ENCODE results near the gene TP53AIP1. TPM values are rescaled to one million over a fixed set of nuclear protein-coding genes. Genes with fewer than 3 reads are reported as not detected.

Gene TP53AIP1
- total and polyA plus RNA-seq, 9 of the 15 experiments (the other 6 are each of a cell fraction or from before 2014, with no cell fraction given), result not detected

DNA sequence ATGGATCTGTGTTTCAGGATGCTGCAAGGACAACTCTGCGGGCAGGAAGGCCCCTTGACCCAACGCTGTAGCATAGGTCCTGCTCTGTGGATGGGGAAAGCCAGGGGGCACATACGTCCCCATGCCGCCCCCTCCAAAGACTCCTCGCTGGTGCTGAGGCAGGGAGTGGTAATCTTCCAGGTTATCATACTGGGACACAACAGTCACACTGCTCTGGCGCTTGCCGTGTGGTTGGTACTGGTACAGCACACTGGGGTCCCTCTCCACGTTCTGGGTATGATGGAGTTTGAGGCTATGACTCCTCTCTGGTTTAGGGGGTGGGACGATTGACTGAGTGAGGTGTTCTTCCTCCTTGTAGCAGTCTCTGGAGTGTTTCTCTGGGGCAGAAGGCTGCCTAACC is 26.2 kb upstream of the TP53AIP1 start:
- Histone ChIP-seq H3K27ac (ENCODE audit: extremely low read depth, low read depth, low read length) (no peak overlapping the region), H4K20me1 (replicated peaks; ENCODE audit: control insufficient read depth, insufficient read depth, low read length) (no peaks in the 10 kb centered on the region), H3K9me1 (ENCODE audit: control insufficient read depth, insufficient read depth, low read length) (no peaks in the 10 kb centered on the region), H3K4me2 (ENCODE audit: insufficient read depth, low read length) (no peak overlapping the region), H3K79me2 (ENCODE audit: control insufficient read depth, insufficient read depth, low read length) (no peaks in the 10 kb centered on the region), H3K4me3 (no peak overlapping the region), H3K9me3 (replicated peaks; ENCODE audit: control insufficient read depth, insufficient read depth, low read depth, low read length) (no peaks in the 10 kb centered on the region), H3K36me3 (ENCODE audit: control insufficient read depth, insufficient read depth, low read length) (no peaks in the 10 kb centered on the region), H3K4me1 (replicated peaks in 1 of 2; ENCODE audit: control insufficient read depth in 2 of 2, insufficient read depth in 2 of 2, low read length in 2 of 2) (no peaks in the 10 kb centered on the region), H3K9ac (ENCODE audit: insufficient read depth in 1 of 2, low read depth in 2 of 2, low read length in 2 of 2) (no peak overlapping the region), H3K27me3 (ENCODE audit: control insufficient read depth in 2 of 2, insufficient read depth in 2 of 2, low read length in 2 of 2) (no peaks in the 10 kb centered on the region), H2AFZ (ENCODE audit: low read depth, low read length) (no peak overlapping the region)
- FAIRE-seq, result no peak
- ChIA-PET POLR2A (no interaction called here), CTCF (ENCODE audit: low intra/inter-chr PET ratio) (no interaction called here)
- in situ Hi-C loops (cut with MboI) (no loop called here), intact Hi-C loops (cut with micrococcal nuclease) (no loop called here)
- WGBS (ENCODE audit: insufficient coverage, low coverage, missing lambda C conversion rate), result 0% methylated on average over 9 of the region's 9 CpGs
- ATAC-seq, result peak; percentile 33; the same call in 2 of the 3 replicates
- DNase-seq (ENCODE audit: extremely low read depth in 1 of 4, low spot score in 3 of 4), result no peak
- TF ChIP-seq GABPB2 (CRISPR knock-in tag; conservative IDR thresholded peaks at IDR 0.05), result no peak
- BruUV-seq (replicated peaks), result no TSS peak

DNA sequence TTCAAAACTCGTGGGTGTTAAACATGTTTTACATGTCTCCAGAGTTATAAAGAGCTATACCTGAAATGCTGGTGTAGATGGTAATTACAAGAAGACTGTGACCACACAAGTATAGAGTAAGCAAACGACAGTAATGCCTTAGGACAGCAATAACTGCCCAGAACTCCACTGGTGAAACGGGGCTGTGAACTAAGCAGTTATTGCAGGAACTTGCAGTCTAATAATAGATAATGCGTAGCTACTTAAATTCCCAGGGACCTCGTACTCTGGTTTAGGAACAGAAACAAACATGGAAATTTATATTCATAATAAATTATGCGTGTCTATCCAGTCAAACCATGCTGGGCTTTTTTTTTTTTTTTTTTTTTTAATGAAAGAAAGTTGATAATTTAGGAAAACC is 24.9 kb upstream of the TP53AIP1 start:
- Histone ChIP-seq H4K20me1 (replicated peaks; ENCODE audit: control insufficient read depth, insufficient read depth, low read length) (no peaks in the 10 kb centered on the region), H3K4me1 (replicated peaks in 1 of 2; ENCODE audit: control insufficient read depth in 2 of 2, insufficient read depth in 2 of 2, low read length in 2 of 2) (no peaks in the 10 kb centered on the region), H3K36me3 (ENCODE audit: control insufficient read depth, insufficient read depth, low read length) (no peaks in the 10 kb centered on the region), H3K27me3 (ENCODE audit: control insufficient read depth in 2 of 2, insufficient read depth in 2 of 2, low read length in 2 of 2) (no peaks in the 10 kb centered on the region), H3K4me2 (ENCODE audit: insufficient read depth, low read length) (no peak overlapping the region), H3K79me2 (ENCODE audit: control insufficient read depth, insufficient read depth, low read length) (no peaks in the 10 kb centered on the region), H3K27ac (ENCODE audit: extremely low read depth, low read depth, low read length) (no peak overlapping the region), H3K9ac (ENCODE audit: insufficient read depth in 1 of 2, low read depth in 2 of 2, low read length in 2 of 2) (no peak overlapping the region), H3K4me3 (no peak overlapping the region), H3K9me3 (replicated peaks; ENCODE audit: control insufficient read depth, insufficient read depth, low read depth, low read length) (no peaks in the 10 kb centered on the region), H2AFZ (ENCODE audit: low read depth, low read length) (no peak overlapping the region), H3K9me1 (ENCODE audit: control insufficient read depth, insufficient read depth, low read length) (no peaks in the 10 kb centered on the region)
- no peak for FAIRE-seq
- no TSS peak for BruUV-seq (replicated peaks)
- ChIA-PET POLR2A (no interaction called here), CTCF (ENCODE audit: low intra/inter-chr PET ratio) (no interaction called here)
- no peak for DNase-seq (ENCODE audit: extremely low read depth in 1 of 4, low spot score in 3 of 4)
- intact Hi-C loops (cut with micrococcal nuclease), result no loop called here
- in situ Hi-C loops (cut with MboI), result no loop called here
- ATAC-seq, result no peak
- 2% methylated on average over 5 of the region's 6 CpGs for WGBS (ENCODE audit: insufficient coverage, low coverage, missing lambda C conversion rate)
- TF ChIP-seq PHB2 (IDR thresholded peaks at IDR 0.05; ENCODE audit: low read depth) (no peak), ARHGAP35 (IDR thresholded peaks at IDR 0.05; ENCODE audit: partially characterized antibody) (no peak), BHLHE40 (IDR thresholded peaks at IDR 0.05; ENCODE audit: low read length) (no peak), ZNF764 (CRISPR knock-in tag; IDR thresholded peaks at IDR 0.05; ENCODE audit: low read depth) (no peak), CREB1 (IDR thresholded peaks at IDR 0.05) (no peak), CREB1 (CRISPR knock-in tag; IDR thresholded peaks at IDR 0.05) (no peak)
- TF ChIP-seq, protein P1, sequence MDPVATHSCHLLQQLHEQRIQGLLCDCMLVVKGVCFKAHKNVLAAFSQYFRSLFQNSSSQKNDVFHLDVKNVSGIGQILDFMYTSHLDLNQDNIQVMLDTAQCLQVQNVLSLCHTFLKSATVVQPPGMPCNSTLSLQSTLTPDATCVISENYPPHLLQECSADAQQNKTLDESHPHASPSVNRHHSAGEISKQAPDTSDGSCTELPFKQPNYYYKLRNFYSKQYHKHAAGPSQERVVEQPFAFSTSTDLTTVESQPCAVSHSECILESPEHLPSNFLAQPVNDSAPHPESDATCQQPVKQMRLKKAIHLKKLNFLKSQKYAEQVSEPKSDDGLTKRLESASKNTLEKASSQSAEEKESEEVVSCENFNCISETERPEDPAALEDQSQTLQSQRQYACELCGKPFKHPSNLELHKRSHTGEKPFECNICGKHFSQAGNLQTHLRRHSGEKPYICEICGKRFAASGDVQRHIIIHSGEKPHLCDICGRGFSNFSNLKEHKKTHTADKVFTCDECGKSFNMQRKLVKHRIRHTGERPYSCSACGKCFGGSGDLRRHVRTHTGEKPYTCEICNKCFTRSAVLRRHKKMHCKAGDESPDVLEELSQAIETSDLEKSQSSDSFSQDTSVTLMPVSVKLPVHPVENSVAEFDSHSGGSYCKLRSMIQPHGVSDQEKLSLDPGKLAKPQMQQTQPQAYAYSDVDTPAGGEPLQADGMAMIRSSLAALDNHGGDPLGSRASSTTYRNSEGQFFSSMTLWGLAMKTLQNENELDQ (CRISPR knock-in tag; IDR thresholded peaks at IDR 0.05; ENCODE audit: borderline replicate concordance), result no peak
- TF ChIP-seq, protein P2, sequence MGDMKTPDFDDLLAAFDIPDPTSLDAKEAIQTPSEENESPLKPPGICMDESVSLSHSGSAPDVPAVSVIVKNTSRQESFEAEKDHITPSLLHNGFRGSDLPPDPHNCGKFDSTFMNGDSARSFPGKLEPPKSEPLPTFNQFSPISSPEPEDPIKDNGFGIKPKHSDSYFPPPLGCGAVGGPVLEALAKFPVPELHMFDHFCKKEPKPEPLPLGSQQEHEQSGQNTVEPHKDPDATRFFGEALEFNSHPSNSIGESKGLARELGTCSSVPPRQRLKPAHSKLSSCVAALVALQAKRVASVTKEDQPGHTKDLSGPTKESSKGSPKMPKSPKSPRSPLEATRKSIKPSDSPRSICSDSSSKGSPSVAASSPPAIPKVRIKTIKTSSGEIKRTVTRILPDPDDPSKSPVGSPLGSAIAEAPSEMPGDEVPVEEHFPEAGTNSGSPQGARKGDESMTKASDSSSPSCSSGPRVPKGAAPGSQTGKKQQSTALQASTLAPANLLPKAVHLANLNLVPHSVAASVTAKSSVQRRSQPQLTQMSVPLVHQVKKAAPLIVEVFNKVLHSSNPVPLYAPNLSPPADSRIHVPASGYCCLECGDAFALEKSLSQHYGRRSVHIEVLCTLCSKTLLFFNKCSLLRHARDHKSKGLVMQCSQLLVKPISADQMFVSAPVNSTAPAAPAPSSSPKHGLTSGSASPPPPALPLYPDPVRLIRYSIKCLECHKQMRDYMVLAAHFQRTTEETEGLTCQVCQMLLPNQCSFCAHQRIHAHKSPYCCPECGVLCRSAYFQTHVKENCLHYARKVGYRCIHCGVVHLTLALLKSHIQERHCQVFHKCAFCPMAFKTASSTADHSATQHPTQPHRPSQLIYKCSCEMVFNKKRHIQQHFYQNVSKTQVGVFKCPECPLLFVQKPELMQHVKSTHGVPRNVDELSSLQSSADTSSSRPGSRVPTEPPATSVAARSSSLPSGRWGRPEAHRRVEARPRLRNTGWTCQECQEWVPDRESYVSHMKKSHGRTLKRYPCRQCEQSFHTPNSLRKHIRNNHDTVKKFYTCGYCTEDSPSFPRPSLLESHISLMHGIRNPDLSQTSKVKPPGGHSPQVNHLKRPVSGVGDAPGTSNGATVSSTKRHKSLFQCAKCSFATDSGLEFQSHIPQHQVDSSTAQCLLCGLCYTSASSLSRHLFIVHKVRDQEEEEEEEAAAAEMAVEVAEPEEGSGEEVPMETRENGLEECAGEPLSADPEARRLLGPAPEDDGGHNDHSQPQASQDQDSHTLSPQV (IDR thresholded peaks at IDR 0.05), result no peak
- TF ChIP-seq, protein P3, sequence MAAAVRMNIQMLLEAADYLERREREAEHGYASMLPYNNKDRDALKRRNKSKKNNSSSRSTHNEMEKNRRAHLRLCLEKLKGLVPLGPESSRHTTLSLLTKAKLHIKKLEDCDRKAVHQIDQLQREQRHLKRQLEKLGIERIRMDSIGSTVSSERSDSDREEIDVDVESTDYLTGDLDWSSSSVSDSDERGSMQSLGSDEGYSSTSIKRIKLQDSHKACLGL (CRISPR knock-in tag; IDR thresholded peaks at IDR 0.05; ENCODE audit: borderline replicate concordance, poor library complexity, severe bottlenecking), result no peak

All from K562 (cell line).